HUES64 (cell line): Measurements from ENCODE around the gene ARHGAP18. TPM values are rescaled to one million over a fixed set of nuclear protein-coding genes. Genes with fewer than 3 reads are reported as not detected.

ENCODE experiments used
- H3K27ac ChIP-seq: 2 replicates; pipeline ENCODE4 v1.7.0; 2013; ENCODE audit warnings: low read depth, low read length, inconsistent platforms
- H3K27me3 ChIP-seq: 2 replicates; pipeline ENCODE4 v1.6.1; 2013; ENCODE audit warnings: mild to moderate bottlenecking, low read length; ENCODE audit not compliant: insufficient read depth
- H3K36me3 ChIP-seq: 2 replicates; pipeline ENCODE4 v1.6.1; 2013; ENCODE audit warnings: mild to moderate bottlenecking, low read length; ENCODE audit not compliant: insufficient read depth
- H3K4me1 ChIP-seq: 2 replicates; pipeline ENCODE4 v1.6.1; 2013; ENCODE audit warnings: mild to moderate bottlenecking, low read length, moderate library complexity; ENCODE audit not compliant: insufficient read depth
- H3K4me3 ChIP-seq: 2 replicates; pipeline ENCODE4 v1.5.1; 2013; ENCODE audit warnings: mild to moderate bottlenecking, low read length, moderate library complexity
- H3K9ac ChIP-seq: 2 replicates; pipeline ENCODE4 v1.6.1; 2013; ENCODE audit warnings: mild to moderate bottlenecking, low read depth, low read length
- H3K9me3 ChIP-seq: 2 replicates; pipeline ENCODE4 v1.6.1; 2013; ENCODE audit warnings: low read depth, low read length; ENCODE audit not compliant: insufficient read depth
- WGBS: fragments of 150-250, 120-280 bp; methylation state at CpG from one replicate; pipeline ENCODE4 v1.1.7; 2013; ENCODE audit warnings: missing lambda C conversion rate; 5-methylcytosine and 5-hydroxymethylcytosine counted together
- polyA plus RNA-seq, 2 experiments: library from polyadenylated mRNA; stranded (reverse); fragments of 50-300 nt; gene quantifications; one replicate each; pipeline ENCODE4 v1.2.3, GENCODE V29; 2013

ARHGAP18 gene, protein sequence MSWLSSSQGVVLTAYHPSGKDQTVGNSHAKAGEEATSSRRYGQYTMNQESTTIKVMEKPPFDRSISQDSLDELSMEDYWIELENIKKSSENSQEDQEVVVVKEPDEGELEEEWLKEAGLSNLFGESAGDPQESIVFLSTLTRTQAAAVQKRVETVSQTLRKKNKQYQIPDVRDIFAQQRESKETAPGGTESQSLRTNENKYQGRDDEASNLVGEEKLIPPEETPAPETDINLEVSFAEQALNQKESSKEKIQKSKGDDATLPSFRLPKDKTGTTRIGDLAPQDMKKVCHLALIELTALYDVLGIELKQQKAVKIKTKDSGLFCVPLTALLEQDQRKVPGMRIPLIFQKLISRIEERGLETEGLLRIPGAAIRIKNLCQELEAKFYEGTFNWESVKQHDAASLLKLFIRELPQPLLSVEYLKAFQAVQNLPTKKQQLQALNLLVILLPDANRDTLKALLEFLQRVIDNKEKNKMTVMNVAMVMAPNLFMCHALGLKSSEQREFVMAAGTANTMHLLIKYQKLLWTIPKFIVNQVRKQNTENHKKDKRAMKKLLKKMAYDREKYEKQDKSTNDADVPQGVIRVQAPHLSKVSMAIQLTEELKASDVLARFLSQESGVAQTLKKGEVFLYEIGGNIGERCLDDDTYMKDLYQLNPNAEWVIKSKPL
- 3.1 TPM for polyA plus RNA-seq (2013, experiment 1 of 2)
- 2.7 TPM for polyA plus RNA-seq (2013, experiment 2 of 2)

DNA sequence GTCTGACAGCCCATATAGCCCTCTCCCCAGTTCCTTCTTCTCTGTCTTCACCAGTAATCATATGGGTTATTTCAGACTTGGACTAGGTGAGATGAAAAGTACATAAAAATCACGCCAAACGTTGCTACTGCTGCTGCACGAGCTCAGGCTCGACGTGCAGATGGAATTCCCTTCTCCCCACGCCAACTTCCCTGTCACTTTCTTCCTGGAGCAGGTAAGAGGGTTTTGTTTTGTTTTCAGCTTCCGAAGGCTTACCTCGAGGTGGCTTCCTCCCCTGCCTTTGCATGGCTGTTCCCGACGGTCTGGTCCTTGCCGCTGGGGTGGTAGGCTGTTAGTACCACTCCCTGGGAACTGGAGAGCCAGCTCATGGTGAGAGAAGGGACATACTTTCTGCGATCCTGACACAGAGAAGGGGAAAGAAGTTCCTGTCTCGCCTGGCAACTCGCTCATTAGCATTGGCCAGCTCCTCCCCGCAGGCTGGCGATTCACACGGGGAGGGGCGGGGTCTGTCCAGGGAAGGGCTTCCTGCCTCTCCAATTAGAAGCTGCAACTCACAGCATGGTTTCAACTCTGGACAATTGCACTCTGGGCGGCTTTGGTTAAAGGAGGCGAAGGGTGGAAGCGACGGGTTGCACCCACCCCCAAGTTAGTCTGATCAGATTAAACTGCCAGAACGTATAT, at the start of gene ARHGAP18:
TSS of gene ARHGAP18 (minus strand) at position 409 of the 681 bp plus-strand sequence. CDS start at position 368, 41 bp downstream.
- no peaks in the 10 kb centered on the region for H3K9me3 ChIP-seq
- peak within 1 kb of the TSS; percentile 66 for H3K4me3 ChIP-seq
- H3K27ac ChIP-seq: peak within 1 kb of the TSS; percentile 5; the same call in 1 of the 2 replicates
- H3K36me3 ChIP-seq: no peaks in the 10 kb centered on the region
- WGBS: 1% methylated on average over 21 of the region's 23 CpGs
- no peaks in the 10 kb centered on the region for H3K27me3 ChIP-seq
- peak within 1 kb of the TSS; percentile 43 for H3K9ac ChIP-seq
- H3K4me1 ChIP-seq: peaks cover 12% of the 10 kb centered on the region; the same call in 1 of the 2 replicates

DNA sequence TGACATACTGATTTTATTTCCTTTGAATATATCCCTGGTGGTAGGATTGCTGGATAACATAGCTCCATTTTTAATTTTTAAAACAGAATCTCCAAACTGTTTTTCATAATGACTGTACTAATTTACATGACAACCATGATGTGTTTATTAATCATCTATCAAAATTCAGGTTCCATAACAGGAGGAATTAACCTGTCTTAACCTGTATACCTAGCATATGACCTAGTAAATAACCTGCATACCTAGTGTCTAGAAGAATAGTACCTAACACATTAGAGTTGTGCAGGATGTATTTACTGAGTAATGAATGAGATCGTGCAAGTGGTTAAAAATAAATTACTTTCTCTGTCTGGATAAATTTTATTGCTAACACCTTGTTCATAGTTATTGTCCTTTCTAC, 45.8 kb upstream of the ARHGAP18 start:
- no peaks in the 10 kb centered on the region for H3K27me3 ChIP-seq
- H3K9ac ChIP-seq: no peak overlapping the region
- no peaks in the 10 kb centered on the region for H3K4me1 ChIP-seq
- no CpG with 5 or more reads among the region's 1 CpG for WGBS
- H3K27ac ChIP-seq: no peak overlapping the region
- no peaks in the 10 kb centered on the region for H3K36me3 ChIP-seq
- H3K4me3 ChIP-seq: no peak overlapping the region
- no peaks in the 10 kb centered on the region for H3K9me3 ChIP-seq

DNA sequence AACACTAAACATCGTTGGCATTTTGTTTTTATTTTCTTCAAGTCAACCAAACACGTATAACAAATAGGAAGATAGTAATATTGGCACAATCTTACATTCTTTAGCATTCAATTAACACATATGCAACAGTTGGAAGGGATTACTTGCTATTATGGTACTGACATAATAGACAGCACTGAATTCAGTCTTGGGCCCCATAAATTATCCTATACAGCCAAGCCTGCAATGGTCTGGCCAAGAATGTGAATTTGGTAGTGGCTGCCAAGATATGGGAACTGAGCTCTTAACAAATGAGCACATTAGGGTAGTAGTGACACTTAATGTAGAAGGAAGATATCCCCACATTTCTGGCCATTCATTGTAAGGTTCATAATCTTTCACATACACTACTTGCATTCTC, 44.8 kb upstream of the ARHGAP18 start:
- Histone ChIP-seq H3K27ac (no peak overlapping the region), H3K4me1 (no peaks in the 10 kb centered on the region), H3K9me3 (no peaks in the 10 kb centered on the region), H3K4me3 (no peak overlapping the region), H3K9ac (no peak overlapping the region), H3K27me3 (no peaks in the 10 kb centered on the region), H3K36me3 (no peaks in the 10 kb centered on the region)
- 100% methylated on average over 1 of the region's 2 CpGs for WGBS

DNA sequence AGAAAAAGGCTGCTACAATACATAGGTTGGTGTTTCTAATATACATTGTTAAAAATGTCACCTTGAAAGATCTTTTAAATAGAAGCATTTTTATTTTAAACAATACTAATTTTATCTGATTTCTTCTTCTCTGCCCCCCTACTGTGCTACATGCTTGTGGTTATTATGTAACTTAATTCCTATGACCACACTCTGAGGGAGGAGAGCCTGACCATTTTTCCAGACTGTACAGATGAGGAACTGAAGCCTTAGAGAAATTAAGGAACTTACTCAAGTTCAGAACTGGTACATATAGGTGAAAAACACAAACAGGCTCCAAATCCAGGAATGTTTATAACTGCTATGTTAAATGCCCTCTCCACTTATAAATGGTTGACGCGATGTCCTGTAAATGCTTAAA, 43.4 kb upstream of the ARHGAP18 start:
- H3K4me1 ChIP-seq: no peaks in the 10 kb centered on the region
- 100% methylated on average over 2 of the region's 2 CpGs for WGBS

DNA sequence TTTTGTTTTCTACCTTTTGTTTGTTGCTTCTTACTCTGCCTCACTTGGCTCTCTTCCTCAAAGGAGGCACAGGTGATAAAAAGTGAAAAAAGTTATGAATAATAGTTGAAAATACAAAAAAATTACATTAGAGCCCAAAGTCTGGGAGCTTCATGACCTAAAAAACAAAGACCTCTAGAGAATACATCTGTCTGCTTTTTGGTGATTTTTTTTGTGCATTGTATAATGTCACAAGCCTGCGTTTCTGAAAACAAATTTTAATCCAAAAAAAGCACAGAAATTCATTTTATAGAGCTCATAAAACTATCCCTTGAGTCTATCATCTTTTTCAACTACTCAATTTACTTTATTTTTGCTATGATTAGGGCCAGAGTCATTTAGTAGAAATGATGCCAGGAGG, 41.4 kb upstream of the ARHGAP18 start:
- Histone ChIP-seq H3K27me3 (no peaks in the 10 kb centered on the region), H3K36me3 (no peaks in the 10 kb centered on the region), H3K27ac (no peak overlapping the region), H3K4me3 (no peak overlapping the region), H3K9ac (no peak overlapping the region), H3K9me3 (no peaks in the 10 kb centered on the region), H3K4me1 (no peaks in the 10 kb centered on the region)
- 100% methylated on average over 1 of the region's 1 CpG for WGBS

More for the DNA sequence above, 43.4 kb upstream of the ARHGAP18 start:
- Histone ChIP-seq H3K9me3 (no peaks in the 10 kb centered on the region), H3K27ac (no peak overlapping the region), H3K9ac (no peak overlapping the region), H3K36me3 (no peaks in the 10 kb centered on the region), H3K27me3 (no peaks in the 10 kb centered on the region), H3K4me3 (no peak overlapping the region)

DNA sequence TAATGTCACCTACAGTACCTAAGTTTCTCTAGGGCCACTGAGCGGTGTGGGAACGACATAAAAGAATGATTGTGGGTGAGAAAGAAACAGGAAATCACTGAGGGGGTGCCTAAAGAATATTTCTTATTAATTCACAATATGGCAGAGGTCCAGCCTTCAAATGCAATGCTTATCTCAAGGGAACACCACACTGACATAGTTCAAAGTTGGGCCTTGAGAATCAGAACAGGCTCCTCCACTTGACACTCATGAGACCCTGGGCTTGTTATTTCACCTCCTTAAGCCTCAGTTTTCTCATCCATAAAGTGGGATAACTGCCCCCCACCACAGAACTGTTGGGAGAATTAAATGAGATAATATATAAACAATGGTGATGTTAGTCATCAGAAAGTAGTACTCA, 40.4 kb upstream of the ARHGAP18 start:
- no peak overlapping the region for H3K9ac ChIP-seq
- H3K4me3 ChIP-seq: no peak overlapping the region
- H3K36me3 ChIP-seq: no peaks in the 10 kb centered on the region
- WGBS: 100% methylated on average over 1 of the region's 2 CpGs
- H3K27ac ChIP-seq: no peak overlapping the region
- H3K9me3 ChIP-seq: no peaks in the 10 kb centered on the region
- H3K4me1 ChIP-seq: no peaks in the 10 kb centered on the region
- H3K27me3 ChIP-seq: no peaks in the 10 kb centered on the region

DNA sequence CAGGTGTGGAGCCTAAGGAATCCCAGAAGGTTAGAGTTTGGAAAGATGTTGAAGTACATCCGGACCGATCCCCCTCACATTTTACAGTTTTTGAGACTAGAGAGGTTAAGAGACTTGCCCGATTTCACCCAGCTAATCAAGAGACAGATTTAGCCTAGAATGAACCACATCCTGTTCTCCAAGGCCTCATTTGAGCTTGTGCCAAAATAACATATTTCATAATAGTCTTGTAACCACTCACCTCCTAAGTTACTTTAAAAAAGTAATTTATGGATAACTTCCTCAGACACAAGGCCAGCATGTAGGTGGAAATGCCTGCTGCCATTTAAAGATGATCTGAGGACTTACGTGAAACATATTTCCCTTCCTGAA, 39.8 kb upstream of the ARHGAP18 start:
- Histone ChIP-seq H3K27ac (no peak overlapping the region), H3K27me3 (no peaks in the 10 kb centered on the region), H3K4me3 (no peak overlapping the region), H3K36me3 (no peaks in the 10 kb centered on the region), H3K9me3 (no peaks in the 10 kb centered on the region), H3K9ac (no peak overlapping the region), H3K4me1 (no peaks in the 10 kb centered on the region)
- 95% methylated on average over 4 of the region's 4 CpGs for WGBS

DNA sequence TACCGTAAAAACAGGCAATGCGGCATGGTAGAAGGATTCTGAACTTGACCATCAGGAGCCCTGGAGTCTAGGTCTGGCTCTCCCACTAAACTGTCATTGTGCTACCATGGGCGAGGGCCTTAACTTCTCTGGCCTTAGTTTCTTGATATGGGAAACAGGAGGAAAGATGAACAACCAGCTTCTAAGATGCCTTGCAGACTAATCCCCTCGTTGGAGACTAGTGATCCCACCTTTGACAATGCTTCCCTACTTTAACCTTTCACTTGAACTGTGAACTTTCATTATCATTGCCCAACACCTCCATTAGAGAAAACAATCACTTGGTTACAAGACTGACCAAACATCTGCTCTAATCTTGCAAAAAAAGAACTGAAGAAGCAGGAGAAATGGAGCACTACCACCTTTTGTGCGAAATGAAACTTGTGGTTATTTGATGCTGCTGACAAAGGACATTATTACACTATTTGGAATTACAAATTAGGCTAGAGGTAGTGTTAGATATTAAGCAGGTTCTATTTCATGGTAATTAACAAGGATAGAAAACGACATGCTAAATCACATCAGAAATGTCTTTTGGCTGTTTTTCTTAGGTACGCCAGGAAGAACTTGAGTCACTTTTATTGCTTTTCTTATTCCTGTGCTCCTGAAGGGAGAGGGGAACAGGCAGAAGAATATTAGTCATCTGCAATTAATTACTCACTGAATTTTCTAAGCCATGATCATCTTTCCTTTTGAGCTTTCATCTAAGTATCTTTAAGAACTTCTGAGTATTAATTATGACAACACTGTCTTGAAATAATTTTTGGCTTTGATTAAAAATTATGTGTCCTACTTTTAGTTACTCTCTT, 39.1 kb upstream of the ARHGAP18 start:
- H3K9me3 ChIP-seq: no peaks in the 10 kb centered on the region
- H3K4me1 ChIP-seq: peaks cover 5% of the 10 kb centered on the region; the same call in 1 of the 2 replicates
- WGBS: 88% methylated on average over 7 of the region's 7 CpGs
- no peak overlapping the region for H3K27ac ChIP-seq
- H3K36me3 ChIP-seq: no peaks in the 10 kb centered on the region
- no peaks in the 10 kb centered on the region for H3K27me3 ChIP-seq
- H3K4me3 ChIP-seq: no peak overlapping the region
- H3K9ac ChIP-seq: no peak overlapping the region

DNA sequence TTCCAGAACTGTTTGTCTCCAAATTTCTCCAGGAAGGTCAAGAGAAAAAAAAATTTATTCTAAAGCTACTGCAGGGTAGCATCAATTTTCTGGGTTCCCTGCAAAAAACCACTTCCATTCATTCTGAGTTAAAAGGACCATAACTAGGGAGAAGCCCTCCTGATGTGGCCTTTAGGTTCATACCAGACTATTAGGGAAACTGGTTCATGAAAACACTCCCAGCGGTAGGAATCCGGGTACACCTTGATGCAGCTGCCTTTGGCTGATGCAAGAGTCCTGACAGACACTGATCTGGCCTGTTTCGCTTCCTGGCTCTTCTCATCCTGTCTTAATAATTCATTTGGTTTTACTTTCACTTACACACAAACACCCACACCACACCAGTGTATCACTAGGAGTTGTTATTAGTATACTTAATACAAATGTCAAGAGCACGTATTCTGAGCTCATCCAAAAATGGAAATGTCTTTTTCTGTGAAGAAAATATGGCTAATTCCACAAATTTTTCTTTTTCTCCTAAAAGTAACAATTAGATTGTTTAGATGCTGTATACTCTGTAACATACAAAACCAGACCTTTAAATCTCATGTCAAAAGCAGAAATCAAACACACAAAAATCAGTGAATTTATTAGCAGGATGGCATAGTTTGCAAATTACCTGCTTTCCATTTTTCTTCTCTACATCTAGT, 38.4 kb upstream of the ARHGAP18 start:
- Histone ChIP-seq H3K9ac (no peak overlapping the region), H3K36me3 (no peaks in the 10 kb centered on the region), H3K4me1 (peaks cover 6% of the 10 kb centered on the region; the same call in 1 of the 2 replicates), H3K27me3 (no peaks in the 10 kb centered on the region), H3K9me3 (no peaks in the 10 kb centered on the region), H3K4me3 (no peak overlapping the region), H3K27ac (no peak overlapping the region)
- 96% methylated on average over 3 of the region's 4 CpGs for WGBS

DNA sequence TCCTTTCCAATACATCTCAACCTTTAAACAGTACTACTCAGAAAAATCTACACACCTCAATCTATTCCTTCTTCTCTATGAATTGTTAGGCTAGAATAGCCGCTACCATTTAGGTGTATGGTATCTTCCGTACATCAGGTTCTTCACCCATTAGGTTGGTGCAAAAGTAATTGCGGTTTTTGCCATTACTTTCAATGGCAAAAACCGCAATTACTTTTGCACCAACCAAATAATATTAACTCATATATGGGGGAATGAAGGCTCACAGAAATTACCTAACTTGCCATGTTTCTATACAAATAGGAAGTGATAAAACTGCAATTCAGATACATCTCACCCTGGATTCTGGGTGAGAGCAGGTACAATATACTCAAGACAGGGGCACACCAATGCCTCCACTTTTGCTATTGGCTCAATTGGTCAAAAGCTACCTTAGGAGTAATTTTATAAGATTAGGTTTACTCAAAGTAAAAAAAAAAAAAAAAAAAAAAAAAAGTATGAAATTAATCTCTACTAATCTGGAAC, 37.7 kb upstream of the ARHGAP18 start:
- H3K9ac ChIP-seq: no peak overlapping the region
- H3K4me1 ChIP-seq: peaks cover 6% of the 10 kb centered on the region; the same call in 1 of the 2 replicates
- H3K4me3 ChIP-seq: no peak overlapping the region
- WGBS: 95% methylated on average over 2 of the region's 4 CpGs
- no peaks in the 10 kb centered on the region for H3K27me3 ChIP-seq
- H3K36me3 ChIP-seq: no peaks in the 10 kb centered on the region
- no peak overlapping the region for H3K27ac ChIP-seq
- H3K9me3 ChIP-seq: no peaks in the 10 kb centered on the region
